Ectodermal cell (in vitro differentiated cells): ENCODE results near the gene CERS6.

Experiments used
- H3K27ac ChIP-seq: 2 replicates; pipeline ENCODE4 v1.7.0; 2013; ENCODE audit warnings: mild to moderate bottlenecking, low read depth, low read length; ENCODE audit not compliant: insufficient read depth, poor library complexity, severe bottlenecking
- H3K27me3 ChIP-seq: 2 replicates; pipeline ENCODE4 v1.7.0; 2013; ENCODE audit warnings: mild to moderate bottlenecking, low read length; ENCODE audit not compliant: insufficient read depth, control insufficient read depth, poor library complexity, severe bottlenecking
- H3K36me3 ChIP-seq: one replicate; pipeline ENCODE4 v1.7.0; 2013; ENCODE audit warnings: low read length; ENCODE audit not compliant: control insufficient read depth, insufficient read depth
- H3K4me1 ChIP-seq: one replicate; pipeline ENCODE4 v1.7.0; 2013; ENCODE audit warnings: low read length; ENCODE audit not compliant: control insufficient read depth, insufficient read depth
- H3K4me3 ChIP-seq: 2 replicates; pipeline ENCODE4 v1.7.0; 2013; ENCODE audit warnings: low read depth, low read length, control low read depth; ENCODE audit not compliant: insufficient read depth
- H3K9me3 ChIP-seq: 2 replicates; pipeline ENCODE4 v1.7.0; 2013; ENCODE audit warnings: mild to moderate bottlenecking, low read length, moderate library complexity; ENCODE audit not compliant: control insufficient read depth
- WGBS, 2 experiments: methylation state at CpG; one replicate each; pipeline ENCODE4 v1.1.7; 2013; ENCODE audit warnings: missing lambda C conversion rate in 2 of 2; 5-methylcytosine and 5-hydroxymethylcytosine counted together

Gene CERS6

GRCh38 chr2:168748461-168748860 is 292.4 kb downstream of the CERS6 start:
- Histone ChIP-seq H3K4me3 (no peak overlapping the region), H3K36me3 (no peaks in the 10 kb centered on the region), H3K27ac (no peak overlapping the region), H3K27me3 (no peaks in the 10 kb centered on the region), H3K4me1 (no peaks in the 10 kb centered on the region), H3K9me3 (no peaks in the 10 kb centered on the region)
- WGBS, 2 experiments = 93 to 95% methylated on average over 4 of the region's 5 CpGs

GRCh38 chr2:168749297-168749696 is 293.2 kb downstream of the CERS6 start:
- Histone ChIP-seq H3K36me3 (no peaks in the 10 kb centered on the region), H3K27ac (no peak overlapping the region), H3K9me3 (no peaks in the 10 kb centered on the region), H3K4me3 (no peak overlapping the region), H3K27me3 (no peaks in the 10 kb centered on the region), H3K4me1 (no peaks in the 10 kb centered on the region)
- WGBS, 2 experiments = 89 to 90% methylated on average over 6 of the region's 6 CpGs

GRCh38 chr2:168751104-168751740 is 295.1 kb downstream of the CERS6 start:
- Histone ChIP-seq H3K9me3 (no peaks in the 10 kb centered on the region), H3K4me3 (no peak overlapping the region), H3K27ac (no peak overlapping the region), H3K36me3 (no peaks in the 10 kb centered on the region), H3K27me3 (no peaks in the 10 kb centered on the region), H3K4me1 (no peaks in the 10 kb centered on the region)

DNA sequence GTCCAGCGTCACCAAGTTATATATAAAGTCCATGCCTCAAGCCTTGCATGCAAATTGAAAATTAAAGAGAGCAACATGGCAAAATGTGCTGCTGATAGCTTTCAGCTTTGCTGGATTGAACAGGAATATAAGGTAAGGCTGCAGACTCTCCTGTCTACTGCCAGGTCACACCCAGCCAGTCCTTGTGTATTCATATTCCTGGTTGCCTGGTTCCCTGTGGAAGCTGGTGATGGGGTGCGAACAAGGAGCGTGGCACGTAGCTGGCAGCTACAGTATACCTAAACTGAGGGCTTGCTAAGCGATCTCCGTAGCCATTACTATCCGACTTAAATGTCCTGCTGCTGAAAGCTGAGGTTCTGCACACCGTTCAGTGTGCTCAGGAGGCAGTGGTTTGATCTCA is 296.3 kb downstream of the CERS6 start:
- no peak overlapping the region for H3K4me3 ChIP-seq
- no peaks in the 10 kb centered on the region for H3K27me3 ChIP-seq
- no peaks in the 10 kb centered on the region for H3K9me3 ChIP-seq
- no peak overlapping the region for H3K27ac ChIP-seq
- WGBS, 2 experiments = 95 to 97% methylated on average over 8 of the region's 8 CpGs
- H3K4me1 ChIP-seq = no peaks in the 10 kb centered on the region
- no peaks in the 10 kb centered on the region for H3K36me3 ChIP-seq

- H3K27ac ChIP-seq = no peak overlapping the region
- H3K9me3 ChIP-seq = no peaks in the 10 kb centered on the region
- 90 to 96% methylated on average over 6 to 8 of the region's 8 CpGs for WGBS, 2 experiments
- no peak overlapping the region for H3K4me3 ChIP-seq
- no peaks in the 10 kb centered on the region for H3K36me3 ChIP-seq
- H3K27me3 ChIP-seq = no peaks in the 10 kb centered on the region
- no peaks in the 10 kb centered on the region for H3K4me1 ChIP-seq
These were observed 297.8 kb downstream of the CERS6 start for GRCh38 chr2:168753765-168754329.

- Histone ChIP-seq H3K27ac (no peak overlapping the region), H3K27me3 (no peaks in the 10 kb centered on the region), H3K4me1 (no peaks in the 10 kb centered on the region), H3K36me3 (no peaks in the 10 kb centered on the region), H3K4me3 (no peak overlapping the region), H3K9me3 (no peaks in the 10 kb centered on the region)
- 95 to 98% methylated on average over 3 of the region's 3 CpGs for WGBS, 2 experiments
These were observed 301.2 kb downstream of the CERS6 start for GRCh38 chr2:168757223-168757622.

- Histone ChIP-seq H3K4me1 (no peaks in the 10 kb centered on the region), H3K27ac (no peak overlapping the region), H3K27me3 (no peaks in the 10 kb centered on the region), H3K9me3 (no peaks in the 10 kb centered on the region), H3K36me3 (no peaks in the 10 kb centered on the region), H3K4me3 (no peak overlapping the region)
- WGBS, 2 experiments = 45 to 70% methylated on average over 2 to 3 of the region's 3 CpGs
These were observed 303.1 kb downstream of the CERS6 start for GRCh38 chr2:168758970-168759820.

GRCh38 chr2:168765401-168765800 is 309.3 kb downstream of the CERS6 start:
- Histone ChIP-seq H3K4me3 (no peak overlapping the region), H3K27ac (no peak overlapping the region), H3K36me3 (peaks cover 3% of the 10 kb centered on the region), H3K4me1 (no peaks in the 10 kb centered on the region), H3K27me3 (no peaks in the 10 kb centered on the region), H3K9me3 (no peaks in the 10 kb centered on the region)
- 80 to 100% methylated on average over 1 of the region's 1 CpG for WGBS, 2 experiments

GRCh38 chr2:168766600-168766999 is 310.5 kb downstream of the CERS6 start:
- Histone ChIP-seq H3K4me1 (no peaks in the 10 kb centered on the region), H3K4me3 (no peak overlapping the region), H3K27me3 (no peaks in the 10 kb centered on the region), H3K27ac (no peak overlapping the region), H3K9me3 (no peaks in the 10 kb centered on the region), H3K36me3 (peaks cover 3% of the 10 kb centered on the region)
- 83 to 100% methylated on average over 1 to 2 of the region's 2 CpGs for WGBS, 2 experiments

- 100% methylated on average over 1 of the region's 1 CpG for WGBS, 2 experiments
- H3K27me3 ChIP-seq = no peaks in the 10 kb centered on the region
- no peak overlapping the region for H3K4me3 ChIP-seq
- H3K9me3 ChIP-seq = no peaks in the 10 kb centered on the region
- peaks cover 3% of the 10 kb centered on the region for H3K36me3 ChIP-seq
- no peaks in the 10 kb centered on the region for H3K4me1 ChIP-seq
- no peak overlapping the region for H3K27ac ChIP-seq
These were observed 311.2 kb downstream of the CERS6 start for GRCh38 chr2:168767258-168767657.
